ENCODE data around the gene TRMT6.

The TRMT6 gene

DNA sequence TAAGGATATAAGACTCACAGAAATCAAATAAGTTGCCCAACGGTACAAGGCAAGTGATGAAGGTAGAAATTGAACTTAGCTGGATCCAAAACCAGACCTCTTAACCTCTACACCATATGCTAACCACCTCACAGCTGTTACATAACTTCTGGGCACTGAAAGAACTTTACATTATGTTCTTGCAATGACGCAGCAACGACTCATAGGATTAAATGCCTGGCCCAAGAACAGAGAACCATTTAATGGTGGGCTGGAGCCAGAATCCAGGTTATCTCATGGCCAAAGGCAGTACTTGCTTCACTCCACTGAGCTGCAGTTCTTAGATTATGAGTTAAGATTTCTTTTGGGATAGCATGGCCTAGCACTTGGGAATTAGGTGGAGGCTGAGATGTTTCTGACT is 4.4 kb downstream of the TRMT6 start:
- no peak for DNase-seq

DNA sequence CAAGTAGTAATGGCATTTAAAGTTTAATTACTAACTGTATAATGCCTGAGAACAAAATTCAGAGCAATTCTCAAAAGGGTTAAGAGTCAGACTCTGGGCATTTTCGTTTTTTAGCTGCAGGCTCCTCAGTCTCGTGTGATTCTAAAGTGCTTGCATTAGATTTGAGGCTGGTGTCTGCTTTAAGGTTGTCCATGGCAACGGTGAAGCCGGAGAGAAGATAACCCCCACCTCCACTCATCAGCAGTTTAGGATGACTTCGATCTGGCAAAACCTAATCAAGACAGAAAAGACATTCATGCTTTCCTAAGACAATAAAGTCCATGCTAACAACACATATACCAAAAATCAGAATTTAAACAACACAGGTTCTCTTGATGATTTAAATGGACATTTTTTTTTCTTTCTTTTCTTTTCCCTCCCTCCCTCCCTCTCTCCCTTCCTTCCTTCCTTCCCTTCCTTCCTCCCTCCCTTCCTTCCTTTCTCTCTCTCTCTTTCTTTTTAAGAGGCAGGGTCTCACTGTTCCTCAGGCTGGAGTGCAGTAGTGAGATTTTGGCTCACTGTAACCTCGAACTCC is 11.8 kb downstream of the TRMT6 start:
- DNase-seq: no peak

DNA sequence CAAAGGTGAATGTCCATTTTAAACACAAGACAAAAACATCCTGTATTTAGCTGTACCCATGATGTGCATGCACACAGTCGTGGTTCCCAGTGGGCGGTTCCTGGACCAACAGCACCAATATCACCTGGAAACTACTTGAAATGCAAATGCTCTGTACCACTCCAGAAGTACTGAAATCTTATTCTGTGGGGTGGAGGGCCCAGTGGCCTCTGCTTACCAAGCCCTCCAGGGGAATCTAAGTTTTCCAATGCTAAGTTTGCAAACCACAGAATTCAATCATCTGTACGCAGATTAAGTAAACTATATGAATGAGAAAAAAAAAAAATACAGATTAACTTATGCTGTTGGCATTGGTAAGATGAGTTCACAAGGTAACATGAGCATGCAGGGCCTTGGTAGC is 14.1 kb downstream of the TRMT6 start:
- DNase-seq: no peak

DNA sequence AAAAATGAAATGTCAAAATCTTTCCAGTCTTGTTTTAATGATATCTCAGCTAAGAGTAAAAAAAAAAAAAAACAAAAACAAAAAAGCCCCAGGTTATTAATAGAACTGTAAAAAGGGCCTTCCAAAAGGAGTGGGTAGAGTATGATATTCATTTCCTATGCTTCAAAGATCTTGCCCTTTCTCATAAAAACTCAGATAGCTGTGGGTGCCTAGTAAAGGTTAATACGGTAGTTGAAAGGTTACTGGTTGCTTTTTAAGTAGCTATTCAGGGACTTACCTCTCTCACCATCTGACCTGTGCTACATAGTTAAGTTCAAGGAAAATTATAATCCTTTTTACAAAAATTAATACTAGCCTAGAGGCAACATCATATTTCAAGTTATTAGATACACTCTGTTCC is 14.9 kb downstream of the TRMT6 start:
- DNase-seq: no peak

DNA sequence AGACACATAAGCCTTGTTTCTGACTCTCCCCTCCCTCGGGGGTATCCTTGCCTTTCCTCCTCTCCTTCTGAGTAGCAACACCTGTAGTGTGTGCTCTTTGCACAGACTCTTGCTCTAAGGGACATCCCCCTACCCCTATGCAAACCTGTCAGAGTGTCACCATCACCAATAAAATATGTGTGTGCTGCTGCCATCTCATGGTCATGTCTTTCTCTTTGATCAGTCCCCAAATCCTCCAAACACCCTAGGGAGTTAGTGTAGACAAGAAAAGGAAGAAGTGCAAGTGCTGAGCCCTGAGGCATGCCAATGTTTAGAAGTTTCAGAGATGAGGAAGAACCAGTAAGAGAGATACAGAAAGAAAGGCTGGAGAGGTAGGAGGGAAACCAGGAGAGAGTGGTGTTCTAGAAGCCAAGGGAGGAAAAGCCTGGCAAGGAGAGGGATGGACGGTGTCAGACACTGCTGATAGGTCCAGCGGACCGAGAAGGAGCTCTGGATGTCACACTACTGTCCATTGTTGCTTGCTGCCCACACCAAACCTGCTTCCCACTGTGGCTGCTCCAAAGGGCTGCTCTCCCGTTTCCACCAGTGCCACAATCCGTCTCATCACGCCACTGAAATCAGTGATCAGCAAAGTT is 16.4 kb downstream of the TRMT6 start:
- DNase-seq: peak in 1 of 2 donors; percentile 34

DNA sequence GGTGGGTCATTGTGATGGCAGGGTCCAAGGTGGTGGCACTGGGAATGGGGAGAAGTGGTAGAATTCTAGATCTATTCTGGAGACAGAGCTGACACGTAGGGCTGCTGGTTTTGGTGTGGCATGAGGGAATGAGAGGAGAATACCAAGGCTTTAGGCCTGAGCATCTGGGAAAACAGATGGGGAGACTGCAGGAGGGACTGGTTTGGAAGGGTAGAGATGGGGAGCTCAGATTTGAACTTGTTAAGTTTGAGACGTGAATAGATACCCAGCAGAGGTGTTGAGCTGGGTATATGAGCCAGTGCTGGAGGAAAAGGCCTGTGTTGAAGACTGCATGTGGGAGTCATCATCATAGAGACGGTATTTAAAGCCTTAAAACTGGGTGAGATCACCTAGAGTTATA is 17.5 kb downstream of the TRMT6 start:
- no peak for DNase-seq

DNA sequence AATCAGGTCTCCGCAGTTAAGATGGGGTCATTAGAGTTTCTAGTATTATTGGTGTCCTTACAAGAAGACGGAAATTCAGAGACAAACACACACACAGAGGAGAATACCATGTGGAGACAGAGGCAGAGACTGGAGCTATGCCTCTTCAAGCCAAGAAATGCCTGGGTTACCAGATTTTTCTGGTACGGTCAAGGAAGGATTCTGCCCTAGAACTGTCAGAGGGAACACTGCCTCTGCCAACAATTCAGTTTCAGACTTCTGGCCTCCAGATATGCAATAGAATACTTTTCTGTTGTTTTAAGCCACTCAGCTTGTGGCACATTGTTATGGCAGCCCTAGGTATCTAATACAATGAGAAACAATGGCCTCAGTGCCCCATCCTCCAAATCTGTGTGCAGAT is 18.9 kb downstream of the TRMT6 start:
- DNase-seq: no peak

DNA sequence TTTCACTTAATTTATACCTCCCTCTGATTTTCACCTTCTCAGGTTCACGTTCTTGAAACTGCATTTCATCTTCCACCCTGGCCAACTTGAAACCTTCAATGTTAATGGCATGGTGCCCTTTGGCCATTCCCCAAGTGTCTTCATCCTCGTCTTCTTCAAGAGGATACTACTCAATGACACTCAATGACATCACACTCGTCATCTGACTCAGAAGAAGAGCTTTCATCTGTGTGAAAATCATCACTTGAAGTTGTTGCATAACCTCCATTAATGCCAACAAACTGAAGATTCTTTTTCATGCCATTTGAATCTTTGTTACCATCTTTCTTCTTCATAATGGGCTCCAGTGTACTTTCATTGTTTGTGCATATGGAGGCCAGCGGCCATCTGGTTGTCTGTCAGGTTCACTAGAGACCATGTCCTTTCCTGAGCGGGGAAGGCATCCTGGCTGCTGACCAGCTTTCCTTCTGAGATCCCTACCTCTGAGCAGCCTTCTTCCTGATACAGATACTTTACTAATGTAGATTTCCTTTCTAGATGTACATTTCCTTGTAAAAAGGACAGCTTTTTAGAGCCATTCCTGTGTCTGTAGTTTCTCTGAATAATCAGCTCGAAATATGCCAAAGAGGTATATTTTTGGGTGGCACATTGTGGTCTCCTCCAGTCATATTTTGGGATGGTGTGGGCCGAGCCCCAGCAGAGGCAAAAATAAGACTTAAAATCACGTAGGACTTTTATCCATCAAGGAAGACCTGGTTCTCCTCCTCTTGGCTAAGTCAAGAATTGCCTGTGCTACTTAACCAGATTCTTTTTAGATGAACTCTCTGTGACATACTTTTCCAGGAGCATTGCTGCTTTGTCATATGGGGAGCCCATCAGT is 21.3 kb downstream of the TRMT6 start:
- DNase-seq: no peak

DNA sequence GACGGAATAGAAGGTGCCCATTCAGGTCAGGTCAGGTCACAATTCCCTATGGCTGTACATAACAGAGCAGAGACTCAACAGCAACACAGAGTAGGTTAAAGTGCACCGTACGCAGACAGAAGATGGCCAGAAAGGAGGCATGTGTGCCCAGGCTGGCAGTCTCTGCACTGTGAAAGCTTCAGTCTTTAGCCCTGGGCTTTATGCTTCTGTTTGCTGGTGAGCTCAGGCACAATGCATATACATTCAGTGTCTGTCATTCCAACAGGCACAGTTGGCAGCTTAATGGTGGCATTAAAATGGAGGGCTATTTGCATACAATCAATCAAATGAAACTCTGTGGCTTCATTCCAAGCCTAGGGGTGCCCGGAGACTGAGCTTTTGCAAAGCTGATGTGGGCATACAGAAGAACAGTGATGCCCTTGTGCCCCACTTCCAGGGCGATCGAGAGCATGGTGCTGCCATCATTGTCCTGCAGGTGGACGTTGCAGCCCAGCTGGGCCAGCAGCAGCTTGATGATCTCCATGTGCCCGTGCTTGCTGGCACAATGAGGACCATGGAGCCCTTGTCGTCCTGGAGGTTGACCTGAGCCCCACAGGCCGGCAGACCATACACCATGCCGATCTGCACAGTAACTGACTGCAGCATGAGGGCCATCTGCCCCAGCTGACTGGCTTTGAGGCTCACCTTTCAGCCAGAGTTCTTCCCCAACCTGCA is 22.4 kb downstream of the TRMT6 start:
- DNase-seq: no peak

DNA sequence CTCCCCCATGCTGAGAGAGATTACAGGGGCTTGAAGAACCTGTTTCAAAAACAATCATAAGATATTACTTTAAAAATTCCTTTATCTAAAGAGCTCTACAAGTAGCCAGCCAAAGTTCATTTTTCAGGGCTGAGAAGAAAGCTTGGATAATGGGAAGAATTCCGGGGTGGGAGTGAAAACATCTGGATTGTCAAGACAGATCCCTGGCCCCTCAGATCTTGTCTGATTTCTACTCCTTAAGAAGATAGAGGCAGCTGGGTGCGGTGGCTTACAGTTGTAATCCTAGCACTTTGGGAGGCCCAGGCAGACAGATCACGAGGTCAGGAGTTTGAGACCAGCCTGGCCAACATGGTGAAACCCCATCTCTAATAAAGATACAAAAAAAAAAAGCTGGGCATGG is 24.8 kb downstream of the TRMT6 start:
- no peak for DNase-seq

DNA sequence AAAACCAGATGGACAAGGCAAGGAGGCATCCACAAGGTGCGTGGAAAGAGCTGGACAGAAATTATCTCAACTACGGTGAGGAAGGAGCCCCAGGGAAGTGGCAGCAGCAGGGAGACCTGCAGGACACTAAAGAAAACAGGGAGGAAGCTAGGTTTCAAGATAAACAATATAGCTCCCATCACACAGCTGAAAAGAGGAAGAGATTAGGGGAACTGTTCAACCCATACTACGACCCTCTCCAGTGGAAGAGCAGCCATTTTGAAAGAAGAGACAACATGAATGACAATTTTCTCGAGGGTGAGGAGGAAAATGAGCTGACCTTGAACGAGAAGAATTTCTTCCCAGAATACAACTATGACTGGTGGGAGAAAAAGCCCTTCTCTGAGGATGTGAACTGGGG is 26.8 kb downstream of the TRMT6 start:
- DNase-seq: no peak

DNA sequence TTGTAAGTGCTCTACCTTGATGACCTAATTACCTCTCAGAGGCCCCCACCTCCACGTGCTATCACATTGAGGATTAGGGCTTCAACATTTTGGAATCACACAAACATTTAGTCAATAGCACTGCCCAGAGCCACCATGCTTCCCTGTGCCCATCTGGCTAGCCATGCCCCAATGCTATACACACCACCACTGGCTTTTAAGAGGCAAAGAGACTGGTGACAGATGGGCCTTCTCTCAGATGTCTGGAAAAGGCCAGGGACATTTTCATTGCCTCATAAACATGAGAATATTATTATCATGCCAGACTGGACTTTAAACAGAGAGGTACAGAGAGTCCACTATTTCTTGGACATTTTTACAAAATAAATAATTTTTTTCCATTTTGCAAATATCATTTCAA is 29.8 kb downstream of the TRMT6 start:
- DNase-seq: no peak

DNA sequence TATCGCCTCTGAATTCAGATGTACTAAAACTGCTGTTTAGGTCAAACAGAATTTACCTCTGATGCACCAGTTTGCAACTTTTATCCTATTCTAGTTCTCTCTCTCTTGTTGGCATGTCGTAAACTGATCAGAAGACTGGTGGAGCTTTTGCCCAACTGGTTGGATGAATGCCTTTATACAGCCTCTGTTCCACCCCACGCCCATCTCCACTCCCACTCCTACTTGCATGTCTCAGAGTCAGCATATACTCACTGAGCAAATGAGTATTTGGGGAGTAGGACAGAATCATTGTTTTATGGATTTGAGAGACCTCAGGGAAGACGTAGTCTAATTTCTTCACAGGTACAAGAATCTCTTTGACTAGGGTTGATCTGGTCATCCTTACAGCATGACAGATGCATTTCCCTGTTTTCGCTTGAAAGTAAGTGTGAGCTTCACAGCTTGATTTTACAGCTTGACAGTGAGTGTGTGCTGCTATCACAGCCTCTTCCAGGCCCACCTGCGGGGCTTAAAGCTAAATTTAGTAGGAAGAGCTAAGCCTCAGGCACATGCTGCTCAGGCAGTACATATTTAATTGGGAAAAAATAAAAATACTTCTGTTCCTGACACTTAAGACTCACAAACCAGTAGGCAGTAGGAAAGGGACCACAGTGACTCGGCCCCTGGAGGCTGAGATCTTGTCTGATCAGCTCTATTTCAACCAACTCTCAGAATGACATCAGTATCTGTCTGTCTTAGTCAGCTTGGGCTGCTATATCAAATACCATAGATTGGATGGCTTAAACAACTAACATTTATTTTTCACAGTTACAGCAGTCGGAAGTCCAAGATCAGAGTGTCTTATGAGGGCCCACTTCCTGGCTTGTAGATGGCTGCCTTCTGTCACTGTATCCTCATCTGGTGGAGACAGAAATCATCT is 30.4 kb downstream of the TRMT6 start:
- no peak for DNase-seq

DNA sequence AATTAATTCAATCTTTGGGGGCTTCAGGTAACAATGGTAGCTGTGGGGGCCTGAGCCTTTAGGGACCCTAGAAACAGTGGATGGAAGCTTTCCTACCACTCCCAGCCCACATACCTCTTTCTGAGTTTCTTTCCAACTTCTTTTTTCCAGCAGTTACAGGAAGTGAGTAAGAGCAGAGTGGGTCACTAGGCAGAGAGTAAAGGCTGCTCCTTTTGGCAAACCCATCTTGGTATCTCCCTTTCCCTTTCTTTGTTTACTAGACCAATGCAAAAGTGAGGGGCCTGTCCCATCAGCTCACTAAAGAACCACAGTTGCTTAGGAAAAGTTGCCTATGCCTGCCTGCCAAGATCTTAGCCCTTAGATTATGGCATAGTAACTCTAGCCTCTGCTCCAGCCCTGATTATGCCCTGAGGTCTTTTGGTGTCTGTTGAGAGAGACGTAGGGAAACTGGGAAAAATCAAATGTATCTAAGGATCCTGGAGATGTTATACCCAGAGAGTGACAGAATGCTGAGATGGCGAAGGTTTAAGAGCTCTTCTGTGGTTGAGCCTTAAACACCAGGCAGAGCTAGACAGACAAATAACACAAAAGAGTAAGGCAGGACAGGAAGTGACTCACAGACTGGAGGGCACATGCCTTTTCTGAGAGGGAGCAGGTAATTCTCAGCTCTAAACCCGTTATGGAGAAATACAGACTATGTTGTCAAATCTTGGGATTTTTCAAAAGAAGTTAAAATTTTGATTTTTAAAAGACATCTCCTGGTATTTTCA is 31.3 kb downstream of the TRMT6 start:
- peak in 1 of 2 donors; percentile 24 for DNase-seq

DNA sequence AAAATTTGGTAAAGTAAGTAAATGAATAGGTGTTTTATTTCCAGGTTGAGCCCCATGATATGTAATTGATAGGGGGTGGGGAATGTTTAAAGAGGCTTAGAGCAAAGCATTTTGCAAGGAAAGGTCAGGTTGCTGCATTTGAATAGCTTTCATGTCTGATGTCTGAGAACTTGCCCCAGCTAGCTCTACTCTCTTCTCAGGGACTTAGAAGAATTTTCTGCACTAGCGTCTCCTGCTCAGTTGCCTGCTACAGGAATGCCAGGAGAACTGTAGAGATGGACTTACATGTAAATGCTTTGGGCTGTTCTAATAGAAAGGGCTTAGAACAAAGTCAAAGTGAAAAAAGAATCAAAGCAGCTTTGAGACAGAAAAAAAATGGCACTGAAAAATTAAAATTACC is 35.5 kb downstream of the TRMT6 start:
- no peak for DNase-seq

DNA sequence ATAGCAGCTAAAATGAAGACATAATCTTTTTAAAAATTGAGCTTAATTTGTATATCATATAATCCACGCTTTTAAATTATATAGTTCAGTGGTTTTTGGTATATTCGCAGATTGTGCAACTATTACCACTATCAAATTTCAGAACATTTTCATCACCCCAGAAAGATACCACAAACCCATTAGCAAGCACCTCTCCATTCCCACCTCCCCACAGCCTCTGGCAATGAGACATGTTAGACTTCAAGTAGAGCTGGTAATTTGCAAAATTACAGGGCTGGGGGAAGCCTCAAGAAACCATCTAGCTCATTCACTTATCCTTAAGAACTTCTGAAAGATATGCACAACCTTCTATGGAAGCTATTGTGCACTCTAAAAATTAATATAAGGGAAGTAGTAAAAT is 37.2 kb downstream of the TRMT6 start:
- no peak for DNase-seq

DNA sequence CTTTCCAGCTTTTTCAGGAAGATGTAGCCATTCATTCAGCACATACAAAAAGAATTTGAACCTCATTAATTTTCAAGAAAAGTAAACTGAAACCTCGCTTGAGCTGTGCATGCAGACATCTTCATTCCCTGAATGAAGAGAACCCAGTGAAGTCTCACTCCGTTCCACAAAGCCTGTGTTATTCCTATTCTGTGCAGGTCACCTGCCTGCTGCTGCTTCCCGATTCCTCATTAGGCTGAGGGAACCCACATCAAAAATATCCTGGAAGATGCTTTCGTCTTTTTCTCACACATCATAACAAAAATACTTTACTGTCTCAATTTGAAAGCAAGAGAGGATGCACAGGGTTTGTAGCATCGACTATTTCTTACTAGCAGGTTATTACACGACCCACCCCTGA is 40.1 kb downstream of the TRMT6 start:
- no peak for DNase-seq

DNA sequence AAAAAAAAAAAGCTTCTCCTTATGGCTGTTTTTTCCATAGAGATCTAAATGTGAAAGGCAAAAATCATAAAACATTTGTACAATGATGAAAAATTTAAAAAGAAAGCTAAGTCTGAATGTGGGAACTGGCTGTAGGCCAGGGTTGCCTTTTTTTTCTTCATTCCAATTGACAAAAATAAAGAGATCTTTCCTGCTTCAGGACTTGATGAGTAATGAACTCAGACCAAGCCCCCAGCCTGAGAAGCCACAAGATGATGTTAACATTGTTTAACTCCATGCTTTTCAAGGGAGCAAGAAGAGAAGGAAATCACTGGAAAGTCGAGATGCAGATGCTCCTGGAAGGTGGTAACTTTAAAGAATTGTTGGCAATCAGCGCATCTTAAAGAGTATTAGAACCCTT is 41.4 kb downstream of the TRMT6 start:
- DNase-seq: no peak

DNA sequence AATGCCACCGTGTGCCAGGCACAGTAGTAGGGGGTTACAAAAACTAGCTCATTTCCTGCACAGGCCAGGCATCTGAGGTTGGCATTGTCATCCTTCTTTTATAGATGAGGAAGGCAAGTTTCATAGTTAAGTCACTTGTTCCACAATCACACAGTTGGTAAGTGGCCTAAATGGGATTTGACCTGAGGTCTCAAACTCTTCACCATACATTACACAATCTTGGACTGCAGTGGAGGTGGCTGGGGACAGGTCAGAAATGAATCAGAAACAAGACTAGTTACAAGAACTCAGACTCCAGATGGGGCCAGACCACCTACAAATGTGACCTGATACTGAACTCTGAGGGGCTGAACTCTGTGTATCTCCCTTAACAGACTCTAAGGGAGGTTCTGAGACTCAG is 49.4 kb downstream of the TRMT6 start:
- DNase-seq: no peak

DNA sequence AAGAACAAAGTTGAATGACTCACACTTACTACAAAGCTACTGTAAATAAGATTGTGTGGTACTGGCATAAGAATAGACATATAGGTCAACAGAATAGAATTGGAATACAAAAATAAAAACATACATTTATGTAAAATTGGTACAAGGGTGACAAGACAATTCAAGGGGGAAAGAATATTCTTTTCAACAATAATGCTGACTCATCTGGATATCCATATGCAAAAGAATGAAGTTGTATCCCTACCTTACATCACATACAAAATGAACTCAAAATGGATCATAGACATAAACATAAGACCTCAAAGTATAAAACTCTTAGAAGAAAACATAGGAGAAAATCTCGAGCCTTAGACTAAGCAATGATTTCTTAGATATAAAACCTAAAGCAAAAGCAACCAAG is 50.9 kb downstream of the TRMT6 start:
- DNase-seq: no peak

DNA sequence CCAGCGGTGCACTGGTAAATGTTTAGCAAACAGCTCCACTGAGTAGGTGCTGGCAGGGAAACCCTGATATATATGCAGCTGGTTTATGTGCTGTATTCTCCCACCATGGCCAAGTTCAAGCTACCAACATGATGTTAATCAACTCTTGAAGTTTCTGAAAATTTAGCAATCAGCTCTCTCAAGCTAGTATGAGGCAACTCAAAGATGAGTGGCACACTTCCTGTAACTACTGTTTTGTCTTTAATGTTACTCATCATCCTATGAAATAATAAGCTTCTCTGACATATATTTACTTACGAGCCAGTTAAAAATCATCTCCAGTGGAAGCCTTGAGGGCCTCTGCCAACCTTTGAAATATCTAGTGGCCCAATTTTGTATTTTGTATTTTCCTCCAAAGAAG is 54.7 kb downstream of the TRMT6 start:
- DNase-seq: no peak

DNA sequence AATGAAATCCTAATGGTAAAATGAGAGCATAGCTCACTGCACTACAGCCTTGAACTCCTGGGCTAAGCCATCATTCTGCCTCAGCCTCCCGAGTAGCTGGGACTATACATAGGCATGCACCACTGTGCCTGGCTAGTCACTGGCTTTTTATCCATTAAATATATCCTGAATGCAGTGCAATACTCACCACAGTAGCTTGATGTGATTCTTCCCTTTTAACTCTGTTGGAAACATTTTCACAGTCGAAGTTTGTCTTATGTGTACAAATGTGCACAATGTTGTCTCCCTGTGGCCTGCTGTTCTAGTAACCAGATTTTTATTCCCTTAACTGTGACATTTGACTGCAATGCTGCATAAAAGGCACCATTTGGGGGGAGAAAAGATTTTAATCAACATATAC is 56.7 kb downstream of the TRMT6 start:
- no peak for DNase-seq
